HG02943 (cell line): Measurements from ENCODE around the gene STK17B.
A peak's percentile ranks its signal among the peaks of the same experiment; 100 is the strongest.

Experiments used
- ATAC-seq: cut with Tn5 transposase; IDR thresholded peaks from one replicate; pipeline ENCODE4 v1.9.1; 2021; ENCODE audit warnings: mild to moderate bottlenecking, low read depth, moderate library complexity; ENCODE audit not compliant: unreplicated experiment

Gene STK17B

DNA sequence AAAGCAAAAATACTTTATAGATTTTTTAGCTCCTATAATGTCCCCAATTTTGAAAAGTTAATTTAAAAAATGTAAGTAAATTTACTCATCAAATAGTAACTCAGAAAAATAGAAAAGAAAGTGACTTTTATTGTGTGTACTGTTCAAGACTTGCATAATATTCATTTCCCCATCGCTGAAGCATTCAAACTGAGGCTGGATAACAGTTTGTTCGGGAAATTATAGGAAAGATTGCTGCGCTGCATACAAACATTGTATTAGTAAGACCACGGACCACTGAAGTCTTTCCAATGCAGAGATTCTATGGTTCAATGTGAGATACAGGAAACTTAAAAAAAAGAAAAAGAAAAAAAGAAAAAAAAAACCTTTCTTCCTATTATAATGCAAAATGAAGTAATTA, 10.4 kb downstream of the STK17B start:
- no peak for ATAC-seq

DNA sequence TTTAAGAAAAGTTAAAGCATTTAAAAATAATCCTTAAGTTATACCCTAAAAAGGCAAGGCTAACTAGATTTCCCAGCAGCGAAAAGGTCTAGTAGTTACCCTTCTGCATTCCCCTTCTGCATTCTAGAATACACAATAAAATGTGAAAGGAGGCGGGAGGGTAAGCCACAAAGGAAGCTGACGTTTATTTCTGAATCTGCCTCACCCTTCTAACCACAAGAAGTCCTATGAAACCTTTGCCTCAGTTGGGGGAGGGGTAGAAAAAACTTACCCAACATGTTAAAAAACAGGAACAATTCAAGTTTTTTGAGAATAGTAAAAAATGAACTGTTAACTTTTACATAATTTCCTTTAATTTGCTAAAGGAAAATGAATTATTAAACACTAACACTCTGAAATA, 11.3 kb downstream of the STK17B start:
- ATAC-seq, result peak; percentile 74

DNA sequence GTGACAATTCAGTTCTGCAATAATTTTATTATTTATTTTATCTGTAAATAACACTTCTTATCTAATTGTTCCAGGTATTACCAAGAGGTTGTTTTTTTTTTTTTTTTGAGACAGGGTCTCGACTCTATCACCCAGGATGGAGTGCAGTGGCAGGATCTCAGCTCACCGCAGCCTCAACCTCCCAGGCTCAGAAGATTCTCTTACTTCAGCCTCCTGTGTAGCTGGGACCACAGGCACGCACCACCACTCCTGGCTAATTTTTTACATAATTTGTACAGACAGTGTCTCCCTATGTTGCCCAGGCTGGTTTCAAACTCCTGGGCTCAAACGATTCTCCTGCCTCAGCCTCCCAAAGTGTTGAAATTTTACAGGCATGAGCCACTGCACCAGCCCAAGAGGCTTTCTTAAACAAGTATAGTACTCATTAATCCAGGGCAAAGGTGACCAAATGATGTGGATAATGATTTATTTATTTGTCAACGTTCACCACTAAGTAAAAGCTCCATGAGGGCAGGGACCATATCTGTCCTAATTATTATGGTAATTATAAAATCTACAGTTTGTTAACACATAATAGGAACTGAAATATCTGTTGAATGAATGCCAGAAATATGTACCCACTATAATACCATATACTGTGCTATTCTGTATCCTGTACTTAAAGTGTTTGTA, 12.0 kb downstream of the STK17B start:
- no peak for ATAC-seq

DNA sequence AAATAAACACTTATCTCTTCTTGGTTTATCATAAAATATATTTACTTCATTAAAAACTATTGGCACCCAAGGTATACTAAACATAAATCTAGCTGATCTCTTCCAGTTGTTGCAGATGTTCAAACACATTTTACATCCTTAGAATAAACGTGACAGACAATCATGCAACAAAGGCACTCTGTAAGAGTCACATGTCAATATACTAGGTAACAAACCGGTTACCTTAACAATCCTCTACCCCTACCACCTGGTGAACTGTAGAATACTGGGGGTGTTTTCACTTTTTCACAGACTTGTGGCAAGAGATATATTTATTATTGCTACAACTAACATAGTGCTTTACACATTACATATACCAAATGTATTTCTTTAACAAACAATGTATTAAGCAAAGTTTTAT, 15.8 kb downstream of the STK17B start:
- ATAC-seq, result no peak

DNA sequence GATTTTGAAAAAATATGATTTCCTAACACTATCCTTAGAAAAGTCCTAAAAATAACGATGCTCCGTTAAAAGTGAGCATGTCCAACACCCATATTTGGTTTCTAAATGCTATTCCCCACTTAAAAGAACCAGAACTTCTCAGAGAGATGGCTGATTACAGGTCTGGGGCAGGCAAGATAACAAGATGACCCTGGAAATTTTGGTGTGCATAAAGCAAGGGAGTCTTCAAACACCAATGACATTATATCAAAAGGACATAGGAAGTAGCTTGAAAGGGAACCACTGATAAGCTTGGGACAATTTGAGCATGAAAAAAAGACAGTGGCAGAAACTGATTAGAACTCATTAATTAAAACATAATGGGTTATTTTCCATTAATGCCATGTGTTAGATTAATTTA, 17.9 kb downstream of the STK17B start:
- no peak for ATAC-seq

DNA sequence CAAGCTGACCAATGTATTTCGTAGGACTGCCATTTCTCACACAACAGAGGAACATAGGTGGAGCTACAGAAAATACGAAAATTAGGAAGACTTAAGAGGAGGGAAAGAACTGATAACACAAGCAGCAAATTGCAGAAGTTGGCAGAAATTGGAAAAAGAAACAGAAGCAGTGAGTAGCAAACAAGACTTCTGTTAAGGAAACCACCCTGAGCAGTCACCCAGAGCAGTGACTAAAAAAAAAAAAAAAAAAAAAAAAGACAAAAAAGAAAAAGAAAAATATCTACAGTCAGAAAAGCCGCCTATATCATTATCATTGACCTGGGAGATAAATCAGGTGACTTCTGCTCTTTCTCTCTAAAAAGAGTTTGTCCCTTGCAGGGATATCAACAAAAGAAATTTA, 21.4 kb downstream of the STK17B start:
- ATAC-seq, result no peak

DNA sequence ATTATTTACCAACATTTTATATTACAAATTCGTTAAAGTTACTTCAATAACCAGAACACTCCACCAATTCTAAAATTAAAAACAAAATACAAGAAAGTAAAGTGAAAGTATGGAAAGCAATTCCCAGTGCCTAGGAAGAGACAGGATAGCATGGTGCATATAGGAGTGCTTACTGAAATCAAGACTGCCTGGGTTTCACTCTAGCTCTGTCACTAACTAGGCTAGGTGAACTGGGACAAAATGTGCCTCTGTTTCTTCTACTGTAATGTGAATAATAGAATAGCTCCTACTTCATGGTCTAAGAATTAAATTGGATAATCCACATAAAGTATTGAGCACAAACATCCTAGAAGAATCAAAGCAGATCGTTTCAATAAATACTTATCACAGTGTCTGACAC, 22.6 kb downstream of the STK17B start:
- ATAC-seq, result no peak

DNA sequence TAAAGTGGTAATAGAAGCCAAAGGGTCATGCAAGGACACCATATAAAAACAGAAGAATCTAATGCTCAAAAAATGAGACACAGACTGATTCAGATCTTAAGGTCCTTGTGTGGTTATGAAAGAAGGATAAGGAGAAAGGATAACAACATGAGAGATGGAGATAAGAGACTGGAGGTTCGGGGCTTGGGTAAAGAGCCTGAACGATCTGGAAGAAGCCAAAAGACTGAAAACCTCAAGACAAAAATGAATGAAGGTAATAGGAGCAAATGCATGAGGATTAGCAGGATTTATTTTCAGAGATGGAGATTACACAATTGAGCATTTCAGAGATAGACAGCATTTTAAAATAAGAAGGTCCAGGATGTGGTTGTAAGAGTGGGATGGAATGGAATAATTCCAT, 26.1 kb downstream of the STK17B start:
- no peak for ATAC-seq

DNA sequence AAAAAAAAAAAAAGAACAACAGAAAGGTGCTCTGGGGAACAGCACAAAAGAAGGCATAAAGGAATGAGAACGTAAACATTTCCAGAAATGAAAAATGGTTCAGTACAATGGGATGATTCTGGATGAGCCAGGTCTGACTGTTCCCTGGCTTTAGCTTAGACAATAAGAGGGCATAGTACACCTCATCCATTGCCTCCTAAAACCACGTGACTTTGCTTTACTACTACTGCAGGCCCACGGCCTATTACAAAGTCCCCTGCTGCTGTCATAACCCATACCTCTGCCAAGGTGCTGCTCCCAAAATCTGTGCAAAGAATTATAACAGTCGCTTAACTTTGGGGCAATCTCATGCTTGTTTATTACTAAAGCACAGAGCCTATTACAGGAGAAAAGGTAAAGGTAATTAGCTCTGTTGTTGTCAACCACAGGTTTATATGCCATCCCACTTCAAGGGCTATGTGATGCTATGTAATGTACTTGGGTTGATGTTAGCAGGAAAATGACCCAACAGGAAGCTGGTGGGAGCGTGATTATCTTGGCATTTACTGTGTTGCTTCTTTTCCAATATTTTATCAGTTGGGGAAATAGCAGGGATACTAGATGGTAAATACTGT, 26.8 kb downstream of the STK17B start:
- no peak for ATAC-seq

DNA sequence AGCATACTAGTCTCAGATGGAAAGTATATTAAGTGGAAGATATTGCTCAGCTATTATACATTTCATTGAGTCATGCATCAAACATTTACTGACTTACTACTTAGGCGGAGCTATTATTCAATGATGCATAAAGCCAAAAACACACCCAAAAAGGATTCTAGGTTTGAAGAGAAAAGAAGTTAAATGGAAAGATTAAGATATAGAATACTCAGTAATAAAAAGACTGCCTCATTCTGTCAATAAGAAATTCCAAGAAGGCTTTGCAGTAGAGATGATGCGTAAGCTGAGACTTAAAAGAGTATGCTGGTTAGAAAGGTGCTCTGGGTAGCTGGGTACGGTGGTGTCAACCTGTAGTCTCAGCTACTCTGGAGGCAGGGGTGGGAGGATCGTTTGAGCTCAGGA, 27.6 kb downstream of the STK17B start:
- ATAC-seq, result no peak

DNA sequence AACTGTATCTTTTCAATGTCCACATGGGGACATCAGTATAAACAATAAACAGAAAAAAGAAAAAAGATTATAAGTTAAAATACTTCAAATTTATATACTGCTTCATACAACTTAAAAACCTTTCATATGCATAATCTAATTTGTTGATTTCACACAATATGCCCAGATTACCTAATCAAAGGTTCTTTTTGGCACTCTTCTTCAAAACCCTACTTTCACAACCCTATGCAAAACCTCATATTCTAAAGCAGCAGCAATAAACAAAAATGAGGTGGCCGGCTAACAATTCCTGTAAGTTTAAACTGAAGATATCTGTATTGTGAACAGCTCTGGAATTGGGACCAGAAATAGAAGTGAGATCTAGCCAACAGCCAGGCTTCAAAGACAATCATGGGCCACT, 28.6 kb downstream of the STK17B start:
- no peak for ATAC-seq

DNA sequence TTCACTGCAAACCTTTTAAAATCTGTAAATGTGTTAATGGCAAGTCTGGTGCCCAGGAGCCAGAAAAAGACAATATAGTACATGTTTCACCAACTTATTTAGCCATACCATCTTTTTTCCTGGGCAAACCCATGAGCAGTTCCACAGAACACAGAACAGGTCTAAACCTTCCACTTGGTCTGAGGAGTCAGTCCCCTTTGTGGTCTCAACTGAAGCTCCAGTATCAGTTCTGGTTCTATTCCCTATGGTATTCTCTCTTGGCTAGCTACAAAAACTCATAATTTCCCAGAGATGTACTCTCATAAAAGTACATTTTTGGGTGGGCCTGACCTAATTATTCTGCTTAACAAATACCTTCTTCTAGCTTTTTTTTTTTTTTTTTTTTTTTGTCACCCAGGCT, 31.2 kb downstream of the STK17B start:
- no peak for ATAC-seq

DNA sequence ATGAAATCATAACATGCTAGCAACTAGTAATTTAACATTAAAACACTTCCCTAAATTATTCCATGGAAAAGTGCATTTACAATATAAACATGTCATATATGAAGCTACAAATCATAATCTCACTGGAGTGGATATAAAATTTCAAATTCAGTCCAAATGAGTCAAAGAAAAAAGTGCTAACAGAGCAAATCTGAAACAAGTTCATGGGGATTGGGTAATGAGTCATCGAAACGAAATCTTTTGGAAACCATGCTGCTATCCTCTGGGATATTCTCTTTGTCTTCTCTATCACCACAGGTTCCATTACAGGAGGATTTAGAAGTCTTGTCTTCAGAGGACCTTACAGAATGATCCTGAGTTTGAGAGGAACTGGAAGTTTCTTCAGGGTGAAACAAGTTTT, 34.1 kb downstream of the STK17B start:
- no peak for ATAC-seq

DNA sequence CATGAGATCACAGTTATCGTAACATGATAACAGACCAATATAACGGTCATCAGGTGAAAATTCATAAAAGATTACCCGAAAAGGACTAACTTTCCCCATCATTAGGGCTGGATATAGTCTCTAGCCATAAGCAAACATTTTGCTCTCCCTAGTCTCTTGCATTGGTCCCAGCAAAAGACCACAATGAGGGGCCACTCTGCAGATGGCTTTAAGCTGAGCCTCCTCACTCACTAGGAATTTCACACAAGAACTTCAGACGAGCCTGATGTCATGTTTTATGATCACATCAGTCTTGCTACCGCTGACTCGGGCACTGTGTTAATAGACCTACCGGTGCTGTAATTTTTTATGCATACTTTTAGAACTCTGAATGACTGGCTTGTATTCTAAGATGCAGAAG, 35.2 kb downstream of the STK17B start:
- ATAC-seq, result no peak

DNA sequence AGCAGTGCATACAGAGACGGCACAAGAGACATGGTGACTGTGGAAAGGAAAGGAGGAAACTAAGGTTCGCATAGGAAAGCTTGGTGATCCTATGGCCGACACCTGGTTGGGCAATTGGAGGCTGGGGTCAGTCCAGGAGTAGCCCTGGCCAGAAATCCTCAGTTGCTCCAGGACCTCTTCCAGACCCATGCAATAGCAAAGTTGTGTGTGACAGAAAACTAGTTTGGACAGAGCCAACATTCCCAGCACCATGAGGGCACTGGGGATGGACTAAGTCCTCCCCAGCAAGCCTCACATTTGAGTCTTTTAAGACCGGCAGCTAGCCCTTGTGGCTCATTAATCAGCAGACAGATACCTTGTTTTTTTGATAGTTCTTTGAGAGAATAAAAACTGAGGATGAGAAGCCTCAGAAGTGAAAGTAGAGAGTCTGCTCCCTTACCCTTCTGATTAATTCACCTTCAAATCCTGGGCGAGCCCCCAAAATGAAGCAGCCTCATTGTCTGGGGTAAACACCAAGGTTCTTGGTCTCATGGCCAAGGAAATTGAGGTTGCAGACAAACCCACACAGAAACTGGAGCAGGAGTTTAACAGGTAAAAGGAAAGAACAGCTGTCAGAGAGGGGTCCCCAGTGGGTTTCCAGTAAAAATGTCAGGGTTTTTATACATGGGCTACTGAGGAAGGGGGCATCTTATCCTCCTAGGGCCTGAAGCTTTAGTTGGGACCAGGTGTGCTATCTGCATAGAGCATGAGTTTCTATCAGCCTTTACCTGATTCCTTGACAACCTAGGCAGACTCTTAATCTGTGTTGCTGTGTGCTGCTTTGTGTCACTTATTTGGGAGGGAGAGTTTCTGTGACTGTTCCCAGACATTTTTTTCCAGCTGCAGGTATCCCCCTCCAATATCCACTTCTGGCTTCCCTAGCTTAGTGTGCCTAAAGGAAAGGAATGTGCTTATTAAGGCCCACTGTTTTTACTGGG, 39.1 kb downstream of the STK17B start:
- ATAC-seq, result no peak

DNA sequence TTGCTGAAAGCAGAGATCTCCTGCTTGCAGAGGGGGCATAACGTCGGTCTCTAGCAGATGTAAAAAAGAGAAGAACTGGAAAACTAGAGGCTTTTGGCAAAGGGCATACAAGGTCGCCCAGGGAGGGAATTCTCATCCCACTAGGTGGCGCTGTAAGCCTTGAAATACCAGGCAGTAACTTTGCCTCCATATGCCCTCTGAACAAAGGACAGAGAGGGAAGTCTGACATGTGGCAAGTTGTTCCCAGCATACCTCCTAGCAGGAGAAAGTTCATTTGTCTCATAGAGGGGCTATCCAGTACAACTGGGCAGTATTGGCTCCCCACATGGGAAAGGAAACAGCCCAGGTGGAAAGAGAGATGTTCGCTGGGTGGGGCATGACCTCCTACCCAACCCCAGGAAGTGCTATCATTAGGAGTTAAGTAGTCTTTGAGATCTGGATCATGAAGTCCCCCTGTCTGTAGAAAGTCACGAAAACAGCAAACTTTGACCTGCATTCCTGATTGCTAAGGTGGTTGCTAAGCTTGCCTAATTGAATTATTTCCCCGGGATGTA, 39.9 kb downstream of the STK17B start:
- ATAC-seq, result no peak

DNA sequence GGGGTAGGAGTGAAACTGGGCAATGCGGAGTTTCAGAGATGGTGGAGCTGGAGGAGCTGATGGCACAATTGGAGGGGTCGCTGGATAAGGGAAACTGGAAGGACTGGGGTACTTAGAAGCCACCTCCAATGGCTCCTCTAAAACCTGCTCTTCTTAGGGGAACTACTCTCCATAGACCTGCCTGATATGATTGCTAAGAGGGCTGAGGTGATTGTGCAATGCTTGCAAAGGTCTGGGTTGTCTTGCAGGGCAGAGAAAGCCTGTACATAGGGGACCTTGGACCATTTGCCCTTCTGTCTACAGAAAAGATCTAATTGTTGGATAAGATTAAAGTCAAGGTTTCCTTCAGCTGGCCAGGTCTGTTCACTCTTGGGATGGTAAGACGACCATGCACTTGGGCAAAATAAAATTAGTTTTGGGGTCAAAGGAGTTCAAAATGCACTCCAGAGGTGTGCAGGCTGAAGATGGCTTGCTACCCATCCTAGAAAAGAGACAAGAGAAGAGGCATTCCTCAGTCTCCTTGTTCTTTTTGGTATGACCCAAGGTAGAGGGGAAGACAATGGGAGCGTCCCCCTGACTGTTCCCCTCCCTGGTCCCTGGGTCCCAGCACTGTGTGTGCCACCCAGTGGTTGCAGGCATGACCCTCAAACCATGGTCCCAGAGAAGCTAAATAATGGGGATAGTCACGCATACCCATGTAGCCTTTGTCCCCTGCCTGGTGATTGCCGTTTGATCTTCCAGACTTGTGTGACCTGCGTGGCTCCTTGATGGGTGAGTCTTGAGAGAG, 41.1 kb downstream of the STK17B start:
- no peak for ATAC-seq

DNA sequence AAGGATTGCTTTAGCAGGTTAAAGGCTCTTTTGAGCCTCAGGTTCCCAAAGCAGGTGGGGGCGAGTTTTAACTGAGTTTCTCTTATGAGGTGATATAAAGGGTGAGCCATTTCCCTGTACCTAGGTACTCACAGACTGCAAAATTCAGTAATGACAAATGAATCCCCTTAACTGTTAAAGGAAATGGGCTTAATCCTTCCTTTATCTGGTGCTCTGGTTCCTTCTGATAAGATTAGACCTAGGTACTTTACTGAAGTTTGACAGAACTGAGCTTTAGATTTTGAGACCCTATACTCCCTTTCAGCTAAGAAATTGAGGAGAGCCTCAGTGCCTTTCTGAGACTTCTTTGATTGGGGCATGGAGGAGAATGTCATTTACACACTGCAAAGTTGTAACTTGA, 42.6 kb downstream of the STK17B start:
- ATAC-seq, result no peak

DNA sequence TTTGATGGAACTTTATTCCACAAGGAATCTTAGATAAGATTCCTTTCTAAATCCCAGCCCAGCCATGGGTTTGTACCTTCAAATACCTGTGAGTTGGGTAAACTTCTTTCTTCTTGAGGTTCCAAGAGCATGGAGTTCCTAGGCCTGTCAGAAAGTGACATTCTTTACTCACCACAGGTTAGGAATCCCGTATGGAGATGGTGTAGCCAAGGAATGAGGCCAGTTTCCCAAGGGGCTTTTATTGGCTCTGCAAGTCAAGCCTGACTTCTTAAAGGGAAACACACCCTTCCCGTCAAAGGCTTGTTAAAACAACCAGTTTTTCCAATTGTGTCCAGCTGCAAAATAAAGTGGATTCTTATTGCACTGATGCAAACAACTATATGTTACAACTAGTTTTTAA, 45.8 kb downstream of the STK17B start:
- no peak for ATAC-seq

DNA sequence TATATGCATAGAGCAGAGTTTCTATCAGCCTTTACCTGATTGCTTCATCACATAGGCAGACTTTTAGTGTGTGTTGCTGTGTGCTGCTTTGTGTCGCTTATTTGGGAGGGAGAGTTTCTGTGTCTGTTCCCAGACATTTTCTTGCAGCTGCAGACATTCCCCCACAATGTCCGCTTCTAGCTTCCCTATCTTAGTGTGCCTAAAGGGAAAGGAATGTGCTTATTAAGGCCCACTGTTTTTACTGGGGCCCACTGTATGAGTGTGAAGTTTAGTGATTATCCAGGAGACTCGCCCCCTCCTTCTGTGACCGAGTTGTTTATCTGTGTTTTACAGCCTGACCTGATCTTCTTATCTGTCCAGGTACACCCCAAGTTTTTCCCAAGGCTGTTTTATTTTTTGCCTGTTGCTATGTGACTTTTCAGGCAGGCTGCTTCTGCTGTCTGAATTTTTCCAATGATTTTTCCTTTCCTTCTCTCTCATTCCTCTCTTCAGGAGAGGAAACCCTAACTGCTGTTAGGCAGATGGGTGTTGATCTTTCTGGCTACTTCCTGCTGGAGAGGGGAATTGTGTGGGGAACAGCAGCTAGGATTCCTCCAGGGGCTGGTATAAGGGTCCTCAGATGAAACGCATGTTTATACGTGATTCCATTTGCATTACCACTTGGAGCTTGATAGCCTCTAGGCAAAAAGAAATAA, 47.6 kb downstream of the STK17B start:
- ATAC-seq, result no peak
